Mesothelial cell of epicardium (in vitro differentiated cells): ENCODE measurements around the gene TMEM39A. TPM values are rescaled to one million over a fixed set of nuclear protein-coding genes. Genes with fewer than 3 reads are reported as not detected.

Experiments
- DNase-seq, 2 experiments: peaks; one replicate each; pipeline ENCODE4 v3.0.0; 2021; ENCODE audit warnings: low spot score in 2 of 2; ENCODE audit not compliant: unreplicated experiment in 2 of 2
- H3K27ac Mint-ChIP-seq: 2 replicates; pipeline ENCODE4 v1.8.0; 2021; ENCODE audit warnings: mixed read lengths
- H3K27me3 Mint-ChIP-seq: 2 replicates; pipeline ENCODE4 v1.8.0; 2021; ENCODE audit warnings: low read depth, mixed read lengths
- H3K36me3 Mint-ChIP-seq: 2 replicates; pipeline ENCODE4 v1.8.0; 2021; ENCODE audit warnings: mixed read lengths
- H3K4me1 Mint-ChIP-seq: 2 replicates; pipeline ENCODE4 v1.8.0; 2021; ENCODE audit warnings: mixed read lengths
- H3K4me3 Mint-ChIP-seq: 2 replicates; pipeline ENCODE4 v1.8.0; 2021; ENCODE audit warnings: mild to moderate bottlenecking, moderate library complexity, mixed read lengths
- H3K9me3 Mint-ChIP-seq: 2 replicates; pipeline ENCODE4 v1.8.0; 2021; ENCODE audit warnings: mixed read lengths
- CTCF ChIP-seq: fragments of 200-600 bp; sonication (generic); IDR thresholded peaks from one replicate; pipeline ENCODE4 v1.5.0; 2021; ENCODE audit warnings: antibody characterized with exemption; ENCODE audit not compliant: unreplicated experiment
- total RNA-seq: library from RNA; stranded (reverse); gene quantifications from 3 replicates; pipeline ENCODE4 v1.2.1, GENCODE V29; 2021

TMEM39A gene
- total RNA-seq, 1 donor from 2014 or later = 75.6 TPM

GRCh38 chr3:119400466-119400865, 62.9 kb downstream of the TMEM39A start:
- peaks cover 4% of the 10 kb centered on the region for H3K36me3 Mint-ChIP-seq
- H3K4me3 Mint-ChIP-seq = no peak overlapping the region
- no peaks in the 10 kb centered on the region for H3K27me3 Mint-ChIP-seq
- H3K4me1 Mint-ChIP-seq = peaks cover 4% of the 10 kb centered on the region
- no peak for TF ChIP-seq CTCF
- no peak for DNase-seq
- no peaks in the 10 kb centered on the region for H3K9me3 Mint-ChIP-seq
- no peak overlapping the region for H3K27ac Mint-ChIP-seq

GRCh38 chr3:119396870-119397269, 66.5 kb downstream of the TMEM39A start:
- Mint-ChIP-seq H3K4me1 (no peaks in the 10 kb centered on the region), H3K4me3 (no peak overlapping the region), H3K9me3 (no peaks in the 10 kb centered on the region), H3K27ac (no peak overlapping the region), H3K36me3 (peaks cover 3% of the 10 kb centered on the region), H3K27me3 (no peaks in the 10 kb centered on the region)
- no peak for DNase-seq
- TF ChIP-seq CTCF = no peak

- no peak overlapping the region for H3K27ac Mint-ChIP-seq
- TF ChIP-seq CTCF = no peak
- no peaks in the 10 kb centered on the region for H3K27me3 Mint-ChIP-seq
- DNase-seq = no peak
- no peak overlapping the region for H3K4me3 Mint-ChIP-seq
- H3K9me3 Mint-ChIP-seq = no peaks in the 10 kb centered on the region
- no peaks in the 10 kb centered on the region for H3K4me1 Mint-ChIP-seq
- peaks cover 3% of the 10 kb centered on the region for H3K36me3 Mint-ChIP-seq
Measured at GRCh38 chr3:119395923-119396358, 67.5 kb downstream of the TMEM39A start.

GRCh38 chr3:119388577-119388976, 74.8 kb downstream of the TMEM39A start:
- Mint-ChIP-seq H3K4me1 (no peaks in the 10 kb centered on the region), H3K4me3 (no peak overlapping the region), H3K36me3 (no peaks in the 10 kb centered on the region), H3K27me3 (no peaks in the 10 kb centered on the region), H3K27ac (no peak overlapping the region), H3K9me3 (no peaks in the 10 kb centered on the region)
- no peak for TF ChIP-seq CTCF
- DNase-seq = no peak

GRCh38 chr3:119382134-119382533, 81.3 kb downstream of the TMEM39A start:
- no peak overlapping the region for H3K27ac Mint-ChIP-seq

More at GRCh38 chr3:119382134-119382533, 81.3 kb downstream of the TMEM39A start:
- H3K36me3 Mint-ChIP-seq = no peaks in the 10 kb centered on the region
- H3K4me1 Mint-ChIP-seq = no peaks in the 10 kb centered on the region
- no peak for TF ChIP-seq CTCF
- no peaks in the 10 kb centered on the region for H3K9me3 Mint-ChIP-seq
- H3K4me3 Mint-ChIP-seq = no peak overlapping the region
- DNase-seq = no peak
- no peaks in the 10 kb centered on the region for H3K27me3 Mint-ChIP-seq
